ENCODE measurements around the gene SV2C. TPM values are rescaled to one million over a fixed set of nuclear protein-coding genes. Genes with fewer than 3 reads are reported as not detected.

The SV2C gene
- total RNA-seq, 1 experiment from 2014 or later = not detected

- Histone ChIP-seq H3K27me3 (ENCODE audit: insufficient read depth, low read length) (0 out of 2 replicates have a peak, but pooled peaks cover 4% of the 10 kb centered on the region), H3K9me2 (ENCODE audit: insufficient read depth) (no peaks in the 10 kb centered on the region), H2AFZ (ENCODE audit: low read depth, low read length, poor library complexity, severe bottlenecking) (no peak overlapping the region), H3K4me3 (replicated peaks in 1 of 2; ENCODE audit: low read depth in 1 of 2, low read length in 2 of 2) (no peak overlapping the region), H3K4me1 (ENCODE audit: control insufficient read depth in 1 of 2, insufficient read depth in 2 of 2, low read length in 2 of 2) (peaks cover 5% of the 10 kb centered on the region in 2 experiments; a peak in 2 of 4 replicates), H3K79me2 (ENCODE audit: insufficient read depth, low read length) (no peaks in the 10 kb centered on the region), H3K9ac (ENCODE audit: low read length) (no peak overlapping the region), H4K20me1 (ENCODE audit: insufficient read depth) (no peaks in the 10 kb centered on the region), H3K36me3 (ENCODE audit: control insufficient read depth in 1 of 2, insufficient read depth in 2 of 2, low read length in 2 of 2) (no peaks in the 10 kb centered on the region), H3K27ac (ENCODE audit: low read depth, low read length) (no peak overlapping the region), H3K4me2 (ENCODE audit: low read length) (no peak overlapping the region), H3K9me3 (ENCODE audit: control insufficient read depth in 1 of 2, insufficient read depth in 1 of 2, low read depth in 1 of 2, low read length in 2 of 2) (no peaks in the 10 kb centered on the region)
- intact Hi-C loops (cut with micrococcal nuclease) = no loop called here
- no peak for ATAC-seq
- ChIA-PET RAD21 (ENCODE audit: low non-redundant PET in 1 of 2, low total read pairs in 2 of 2, uncharacterized antibody in 2 of 2, unreplicated experiment in 2 of 2) (no interaction called here), POLR2A (no interaction called here), CTCF (no interaction called here)
- no peak for TF ChIP-seq SIN3A (IDR thresholded peaks at IDR 0.05; ENCODE audit: low read depth)
- no peak for DNase-seq (ENCODE audit: low read depth, low spot score)
- BruUV-seq (replicated peaks) = no TSS peak
These were observed 211.4 kb downstream of the SV2C start for GRCh38 chr5:76294573-76294972.

GRCh38 chr5:76298852-76299251 lies 215.7 kb downstream of the SV2C start:
- BruUV-seq (replicated peaks) = no TSS peak
- ChIA-PET POLR2A (no interaction called here), RAD21 (ENCODE audit: low non-redundant PET in 1 of 2, low total read pairs in 2 of 2, uncharacterized antibody in 2 of 2, unreplicated experiment in 2 of 2) (no interaction called here), CTCF (interaction anchor here (1.5 kb wide), 1 partner anchor 10 kb away, joined by 5 read pairs; no protein-coding TSS in a partner anchor)
- no peaks in the 10 kb centered on the region for H3K9me3 ChIP-seq (ENCODE audit: control insufficient read depth in 1 of 2, insufficient read depth in 1 of 2, low read depth in 1 of 2, low read length in 2 of 2)
- intact Hi-C loops (cut with micrococcal nuclease) = no loop called here
- no peaks in the 10 kb centered on the region for H3K9me2 ChIP-seq (ENCODE audit: insufficient read depth)
- no peak overlapping the region for H2AFZ ChIP-seq (ENCODE audit: low read depth, low read length, poor library complexity, severe bottlenecking)
- 0 out of 2 replicates have a peak, but pooled peaks cover 4% of the 10 kb centered on the region for H3K27me3 ChIP-seq (ENCODE audit: insufficient read depth, low read length)
- no peaks in the 10 kb centered on the region for H4K20me1 ChIP-seq (ENCODE audit: insufficient read depth)
- no peak overlapping the region for H3K9ac ChIP-seq (ENCODE audit: low read length)
- no peaks in the 10 kb centered on the region for H3K36me3 ChIP-seq (ENCODE audit: control insufficient read depth in 1 of 2, insufficient read depth in 2 of 2, low read length in 2 of 2)
- TF ChIP-seq ZNF274 (IDR thresholded peaks at IDR 0.05; ENCODE audit: low read depth, low read length) (no peak), EGR1 (IDR thresholded peaks at IDR 0.05; ENCODE audit: low read depth) (no peak), RAD21 (IDR thresholded peaks at IDR 0.05; ENCODE audit: low read depth) (no peak), CTCF (IDR thresholded peaks at IDR 0.05 in 2 of 3, conservative IDR thresholded peaks at IDR 0.05 in 1 of 3; ENCODE audit: borderline replicate concordance in 1 of 3, insufficient read depth in 1 of 3, low read depth in 2 of 3, low read length in 2 of 3) (no peak), MAX (IDR thresholded peaks at IDR 0.05) (no peak), SIN3A (IDR thresholded peaks at IDR 0.05; ENCODE audit: low read depth) (no peak), REST (IDR thresholded peaks at IDR 0.05; ENCODE audit: low read depth) (no peak), JUND (IDR thresholded peaks at IDR 0.05) (no peak), SRF (IDR thresholded peaks at IDR 0.05; ENCODE audit: low read depth) (no peak), ZFX (IDR thresholded peaks at IDR 0.05) (no peak), SP1 (IDR thresholded peaks at IDR 0.05; ENCODE audit: low read depth) (no peak), ELF1 (IDR thresholded peaks at IDR 0.05; ENCODE audit: borderline replicate concordance, low read depth) (no peak), EZH2 (IDR thresholded peaks at IDR 0.05) (no peak), ATF3 (IDR thresholded peaks at IDR 0.05) (no peak), POLR2A (IDR thresholded peaks at IDR 0.05; ENCODE audit: borderline replicate concordance, extremely low read depth, insufficient read depth, insufficient read length) (no peak), FOSL1 (IDR thresholded peaks at IDR 0.05; ENCODE audit: low read depth) (no peak)
- no peak for DNase-seq (ENCODE audit: low read depth, low spot score)
- H3K4me2 ChIP-seq (ENCODE audit: low read length) = no peak overlapping the region
- no peaks in the 10 kb centered on the region for H3K4me1 ChIP-seq (ENCODE audit: control insufficient read depth in 1 of 2, insufficient read depth in 2 of 2, low read length in 2 of 2)
- H3K27ac ChIP-seq (ENCODE audit: low read depth, low read length) = no peak overlapping the region
- no peak overlapping the region for H3K4me3 ChIP-seq (replicated peaks in 1 of 2; ENCODE audit: low read depth in 1 of 2, low read length in 2 of 2)
- H3K79me2 ChIP-seq (ENCODE audit: insufficient read depth, low read length) = no peaks in the 10 kb centered on the region
- ATAC-seq = no peak

All from HCT116 (cell line).